ENCODE measurements around the gene MYO6.
"Not testable (repeated sequence)": the region's sequence is repeated elsewhere in the genome, so short reads cannot be mapped to it uniquely, and the experiment has no call there.

Gene MYO6

DNA sequence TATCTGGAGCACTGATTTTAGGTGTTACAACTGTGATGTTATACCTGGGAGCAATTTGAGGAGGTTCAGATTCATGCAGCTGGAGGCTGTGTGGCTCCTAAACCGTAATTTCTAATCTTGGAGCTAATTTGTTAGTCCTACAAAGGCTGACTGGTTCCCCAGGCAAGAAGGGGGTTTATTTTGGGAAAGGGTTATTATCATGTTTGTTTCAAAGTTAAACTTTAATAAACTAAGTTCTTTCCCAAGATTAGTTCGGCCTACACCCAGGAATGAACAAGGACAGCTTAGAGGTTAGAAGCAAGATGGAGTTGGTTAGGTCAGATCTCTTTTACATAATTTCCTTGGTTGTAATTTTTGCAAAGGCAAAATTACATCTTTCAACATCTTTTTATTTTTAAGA, 135.8 kb downstream of the MYO6 start:
- no peak for DNase-seq (ENCODE audit: low spot score)
- ChIA-PET CTCF (interaction anchor here (1.1 kb wide), 1 partner anchor 8 kb away, joined by 3 read pairs; no protein-coding TSS in a partner anchor), POLR2A (ENCODE audit: low non-redundant PET) (no interaction called here)
- H3K27ac ChIP-seq = no peak overlapping the region
- TF ChIP-seq, protein P1, sequence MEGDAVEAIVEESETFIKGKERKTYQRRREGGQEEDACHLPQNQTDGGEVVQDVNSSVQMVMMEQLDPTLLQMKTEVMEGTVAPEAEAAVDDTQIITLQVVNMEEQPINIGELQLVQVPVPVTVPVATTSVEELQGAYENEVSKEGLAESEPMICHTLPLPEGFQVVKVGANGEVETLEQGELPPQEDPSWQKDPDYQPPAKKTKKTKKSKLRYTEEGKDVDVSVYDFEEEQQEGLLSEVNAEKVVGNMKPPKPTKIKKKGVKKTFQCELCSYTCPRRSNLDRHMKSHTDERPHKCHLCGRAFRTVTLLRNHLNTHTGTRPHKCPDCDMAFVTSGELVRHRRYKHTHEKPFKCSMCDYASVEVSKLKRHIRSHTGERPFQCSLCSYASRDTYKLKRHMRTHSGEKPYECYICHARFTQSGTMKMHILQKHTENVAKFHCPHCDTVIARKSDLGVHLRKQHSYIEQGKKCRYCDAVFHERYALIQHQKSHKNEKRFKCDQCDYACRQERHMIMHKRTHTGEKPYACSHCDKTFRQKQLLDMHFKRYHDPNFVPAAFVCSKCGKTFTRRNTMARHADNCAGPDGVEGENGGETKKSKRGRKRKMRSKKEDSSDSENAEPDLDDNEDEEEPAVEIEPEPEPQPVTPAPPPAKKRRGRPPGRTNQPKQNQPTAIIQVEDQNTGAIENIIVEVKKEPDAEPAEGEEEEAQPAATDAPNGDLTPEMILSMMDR (conservative IDR thresholded peaks at IDR 0.05; ENCODE audit: low read depth) = no peak

- ChIA-PET POLR2A (ENCODE audit: low non-redundant PET) (no interaction called here), CTCF (interaction anchor here (0.6 to 1.4 kb wide), 5 partner anchors 8 to 207 kb away, joined by 3 to 5 read pairs (median 3); no protein-coding TSS in a partner anchor)
- no peak overlapping the region for H3K27ac ChIP-seq
- DNase-seq (ENCODE audit: low spot score) = no peak
- TF ChIP-seq, protein P1 (conservative IDR thresholded peaks at IDR 0.05; ENCODE audit: low read depth) = no peak
Observed at GRCh38 chr6:75892384-75892783, 143.3 kb downstream of the MYO6 start.

DNA sequence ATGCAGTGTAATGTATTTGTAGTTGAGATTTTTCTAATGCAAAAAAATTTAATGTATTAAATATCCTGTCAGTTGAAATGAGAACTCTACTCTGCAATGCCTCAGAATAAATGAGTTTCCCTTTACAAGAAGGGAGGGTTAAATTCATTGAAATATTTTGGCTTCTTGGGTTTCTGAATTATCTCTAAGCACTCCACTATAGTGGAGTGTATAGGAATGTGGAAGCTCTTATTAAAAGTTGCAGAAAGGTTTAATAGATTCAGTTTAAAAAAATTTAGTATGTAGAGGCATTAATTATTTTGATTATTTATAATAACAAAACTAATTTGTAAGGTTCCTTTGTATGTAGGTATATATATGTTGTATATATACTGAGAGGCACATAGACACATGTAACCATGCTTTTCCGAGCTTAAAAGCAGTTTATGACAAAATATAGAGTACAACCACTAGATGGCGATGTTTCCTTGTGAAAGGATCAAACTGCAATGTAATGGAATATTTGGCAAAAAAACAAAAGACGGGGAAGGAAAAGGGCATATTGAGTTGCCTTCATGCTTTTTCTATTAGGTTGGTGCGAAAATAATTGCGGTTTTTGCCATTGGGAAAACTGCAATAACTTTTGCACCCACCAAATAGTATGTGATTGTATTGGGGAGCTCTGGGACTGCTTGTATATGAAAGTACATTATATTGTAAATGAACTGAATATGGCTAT, 144.2 kb downstream of the MYO6 start:
- no peak overlapping the region for H3K27ac ChIP-seq
- DNase-seq (ENCODE audit: low spot score) = peak; percentile 22
- ChIA-PET POLR2A (ENCODE audit: low non-redundant PET) (no interaction called here), CTCF (interaction anchor here (0.6 to 2.3 kb wide), 17 partner anchors 9 to 1301 kb away, joined by 3 to 12 read pairs (median 4); no protein-coding TSS in a partner anchor)
- TF ChIP-seq, protein P1 (conservative IDR thresholded peaks at IDR 0.05; ENCODE audit: low read depth) = peak; percentile 69

- CTCF ChIA-PET = interaction anchor here (0.6 to 2.3 kb wide), 6 partner anchors 12 to 178 kb away, joined by 3 to 12 read pairs (median 6); no protein-coding TSS in a partner anchor
- no peak for DNase-seq (ENCODE audit: low spot score)
- TF ChIP-seq, protein P1 (conservative IDR thresholded peaks at IDR 0.05; ENCODE audit: low read depth) = no peak
- no peak overlapping the region for H3K27ac ChIP-seq
- POLR2A ChIA-PET (ENCODE audit: low non-redundant PET) = no interaction called here
Observed at GRCh38 chr6:75893776-75894152, 144.7 kb downstream of the MYO6 start.

DNA sequence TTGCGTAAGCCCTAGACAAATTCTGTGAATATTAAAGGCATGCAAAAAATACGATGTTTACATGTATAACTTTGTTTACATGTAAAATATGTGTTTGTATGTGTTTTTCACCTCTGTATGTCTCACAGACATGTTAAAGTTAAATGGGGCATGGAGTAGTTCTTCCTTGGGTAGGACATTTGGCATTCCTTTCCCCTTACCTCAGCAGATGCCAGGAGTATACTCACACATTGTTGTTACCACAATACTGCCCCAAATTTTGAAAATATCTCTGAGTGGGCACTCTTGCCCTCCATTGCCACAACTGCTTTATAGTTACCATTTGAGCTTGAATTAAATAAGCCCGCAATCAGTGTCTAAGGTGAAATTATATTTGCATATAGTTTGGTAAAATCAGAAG, 147.5 kb downstream of the MYO6 start:
- TF ChIP-seq, protein P1 (conservative IDR thresholded peaks at IDR 0.05; ENCODE audit: low read depth) = no peak
- POLR2A ChIA-PET (ENCODE audit: low non-redundant PET) = no interaction called here
- no peak overlapping the region for H3K27ac ChIP-seq
- no peak for DNase-seq (ENCODE audit: low spot score)
- CTCF ChIA-PET = no interaction called here

DNA sequence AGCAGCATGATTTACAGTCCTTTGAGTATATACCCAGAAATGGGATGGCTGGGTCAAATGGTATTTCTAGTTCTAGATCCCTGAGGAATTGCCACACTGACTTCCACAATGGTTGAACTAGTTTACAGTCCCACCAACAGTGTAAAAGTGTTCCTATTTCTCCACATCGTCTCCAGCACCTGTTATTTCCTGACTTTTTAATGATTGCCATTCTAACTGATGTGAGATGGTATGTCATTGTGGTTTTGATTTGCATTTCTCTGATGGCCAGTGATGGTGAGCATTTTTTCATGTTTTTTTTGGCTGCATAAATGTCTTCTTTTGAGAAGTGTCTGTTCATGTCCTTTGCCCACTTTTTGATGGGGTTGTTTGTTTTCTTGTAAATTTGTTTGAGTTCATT, 151.2 kb downstream of the MYO6 start:
- POLR2A ChIA-PET (ENCODE audit: low non-redundant PET); DNase-seq (ENCODE audit: low spot score): not testable (repeated sequence)

GRCh38 chr6:75905129-75905528, 156.1 kb downstream of the MYO6 start:
- CTCF ChIA-PET; POLR2A ChIA-PET (ENCODE audit: low non-redundant PET); DNase-seq (ENCODE audit: low spot score); H3K27ac ChIP-seq: not testable (repeated sequence)

More for the DNA sequence above, 151.2 kb downstream of the MYO6 start:
- H3K27ac ChIP-seq, CTCF ChIA-PET: not testable (repeated sequence)

Measured in RWPE1 (cell line).